Measurements from ENCODE around the gene CHST10. TPM values are rescaled to one million over a fixed set of nuclear protein-coding genes. Genes with fewer than 3 reads are reported as not detected.

Gene CHST10
- total and polyA plus RNA-seq, 2 donors (not counting 3 experiments of a cell fraction or from before 2014, with no cell fraction given) = 11.1 to 12.3 TPM

DNA sequence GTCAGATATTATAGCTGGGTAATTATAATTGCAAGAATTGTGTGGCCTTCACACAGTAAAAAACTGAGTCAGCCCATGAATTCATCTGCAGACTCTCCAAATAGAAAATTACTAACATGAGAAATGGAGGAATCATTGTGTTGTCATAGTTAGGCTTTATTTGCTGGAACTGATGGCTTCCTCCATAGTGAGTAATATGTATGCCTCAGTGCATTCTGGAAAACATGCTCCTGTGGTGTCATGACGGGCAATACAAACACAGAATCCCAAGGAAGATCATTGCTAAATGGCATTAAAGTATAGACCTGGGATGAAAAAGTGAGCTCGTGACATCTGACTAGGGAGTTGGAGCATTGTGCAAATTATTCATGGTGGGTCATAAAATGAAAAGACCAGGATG is 29.2 kb upstream of the CHST10 start:
- TF ChIP-seq POLR2A (IDR thresholded peaks at IDR 0.05; ENCODE audit: low read depth, low read length) (no peak), JUN (IDR thresholded peaks at IDR 0.05; ENCODE audit: borderline replicate concordance, insufficient read depth, insufficient read length, low read depth) (no peak), EZH2 (IDR thresholded peaks at IDR 0.05; ENCODE audit: borderline replicate concordance, low read depth, low read length, severe bottlenecking) (no peak), GATA2 (IDR thresholded peaks at IDR 0.05; ENCODE audit: insufficient read depth, insufficient read length, low read depth, low read length) (no peak), FOS (IDR thresholded peaks at IDR 0.05; ENCODE audit: borderline replicate concordance, insufficient read depth, low read length) (no peak)
- POLR2A ChIA-PET = no interaction called here
- H3K9ac ChIP-seq (replicated peaks; ENCODE audit: extremely low read depth, insufficient read depth, low read length) = no peak overlapping the region
- H2AFZ ChIP-seq (ENCODE audit: low read depth, low read length) = no peak overlapping the region
- H3K4me2 ChIP-seq (ENCODE audit: insufficient read depth, low read length) = no peak overlapping the region
- CTCF ChIA-PET = interaction anchor here (0.6 kb wide), 1 partner anchor 207 kb away, joined by 3 read pairs; no protein-coding TSS in a partner anchor
- no TSS peak for BruUV-seq (replicated peaks)
- no peak overlapping the region for H3K4me3 ChIP-seq (replicated peaks in 1 of 3; ENCODE audit: insufficient read depth in 1 of 3, low read depth in 1 of 3, low read length in 3 of 3)
- H4K20me1 ChIP-seq (replicated peaks; ENCODE audit: control insufficient read depth, extremely low read depth, insufficient read depth, low read length) = no peaks in the 10 kb centered on the region
- H3K9me3 ChIP-seq (replicated peaks; ENCODE audit: control insufficient read depth, insufficient read depth, low read length) = no peaks in the 10 kb centered on the region
- intact Hi-C loops (cut with micrococcal nuclease) (no loop called here), dilution Hi-C loops (cut with MboI; ENCODE audit: extremely low pct_ligation_motif_present, low sequenced_read_pairs) (no loop called here)
- H3K4me1 ChIP-seq (ENCODE audit: control insufficient read depth, extremely low read depth, insufficient read depth, low read length) = no peaks in the 10 kb centered on the region
- no peak for FAIRE-seq
- H3K27me3 ChIP-seq (ENCODE audit: control insufficient read depth in 2 of 2, insufficient read depth in 2 of 2, low read length in 2 of 2) = no peaks in the 10 kb centered on the region
- no peaks in the 10 kb centered on the region for H3K79me2 ChIP-seq (ENCODE audit: control insufficient read depth, insufficient read depth, low read length)
- no peaks in the 10 kb centered on the region for H3K9me1 ChIP-seq (replicated peaks; ENCODE audit: control insufficient read depth, extremely low read depth, insufficient read depth, low read length)
- DNase-seq (ENCODE audit: low read depth, low spot score) = no peak
- H3K36me3 ChIP-seq (ENCODE audit: control insufficient read depth in 2 of 2, extremely low read depth in 1 of 2, insufficient read depth in 2 of 2, low read length in 2 of 2) = no peaks in the 10 kb centered on the region
- no peak overlapping the region for H3K27ac ChIP-seq (ENCODE audit: insufficient read depth, low read depth, low read length)

GRCh38 chr2:100437751-100438150 is 20.3 kb upstream of the CHST10 start:
- no TSS peak for BruUV-seq (replicated peaks)
- no peaks in the 10 kb centered on the region for H3K36me3 ChIP-seq (ENCODE audit: control insufficient read depth in 2 of 2, extremely low read depth in 1 of 2, insufficient read depth in 2 of 2, low read length in 2 of 2)
- DNase-seq (ENCODE audit: low read depth, low spot score) = no peak
- H2AFZ ChIP-seq (ENCODE audit: low read depth, low read length) = no peak overlapping the region
- peak; percentile 12 for FAIRE-seq
- no peak overlapping the region for H3K4me3 ChIP-seq (replicated peaks in 1 of 3; ENCODE audit: insufficient read depth in 1 of 3, low read depth in 1 of 3, low read length in 3 of 3)
- H3K9me1 ChIP-seq (replicated peaks; ENCODE audit: control insufficient read depth, extremely low read depth, insufficient read depth, low read length) = no peaks in the 10 kb centered on the region
- H3K9me3 ChIP-seq (replicated peaks; ENCODE audit: control insufficient read depth, insufficient read depth, low read length) = no peaks in the 10 kb centered on the region
- intact Hi-C loops (cut with micrococcal nuclease) = no loop called here
- dilution Hi-C loops (cut with MboI; ENCODE audit: extremely low pct_ligation_motif_present, low sequenced_read_pairs) = no loop called here
- no peak overlapping the region for H3K27ac ChIP-seq (ENCODE audit: insufficient read depth, low read depth, low read length)
- peaks cover 0 to 2% of the 10 kb centered on the region in 2 experiments for H3K27me3 ChIP-seq (ENCODE audit: control insufficient read depth in 2 of 2, insufficient read depth in 2 of 2, low read length in 2 of 2)
- no peak overlapping the region for H3K9ac ChIP-seq (replicated peaks; ENCODE audit: extremely low read depth, insufficient read depth, low read length)
- H3K79me2 ChIP-seq (ENCODE audit: control insufficient read depth, insufficient read depth, low read length) = no peaks in the 10 kb centered on the region
- no peak overlapping the region for H3K4me2 ChIP-seq (ENCODE audit: insufficient read depth, low read length)
- ChIA-PET CTCF (no interaction called here), POLR2A (no interaction called here)
- no peaks in the 10 kb centered on the region for H3K4me1 ChIP-seq (ENCODE audit: control insufficient read depth, extremely low read depth, insufficient read depth, low read length)
- H4K20me1 ChIP-seq (replicated peaks; ENCODE audit: control insufficient read depth, extremely low read depth, insufficient read depth, low read length) = no peaks in the 10 kb centered on the region
- no peak for TF ChIP-seq EZH2 (IDR thresholded peaks at IDR 0.05; ENCODE audit: borderline replicate concordance, low read depth, low read length, severe bottlenecking)
- TF ChIP-seq MYC (IDR thresholded peaks at IDR 0.05; ENCODE audit: low read depth, low read length) = no peak
- TF ChIP-seq POLR2AphosphoS5 (IDR thresholded peaks at IDR 0.05; ENCODE audit: insufficient read depth, low read depth, low read length) = no peak
- TF ChIP-seq, protein P1, sequence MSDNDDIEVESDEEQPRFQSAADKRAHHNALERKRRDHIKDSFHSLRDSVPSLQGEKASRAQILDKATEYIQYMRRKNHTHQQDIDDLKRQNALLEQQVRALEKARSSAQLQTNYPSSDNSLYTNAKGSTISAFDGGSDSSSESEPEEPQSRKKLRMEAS (IDR thresholded peaks at IDR 0.05; ENCODE audit: insufficient read depth, insufficient read length) = no peak
- TF ChIP-seq JUN (IDR thresholded peaks at IDR 0.05; ENCODE audit: borderline replicate concordance, insufficient read depth, insufficient read length, low read depth) = no peak
- TF ChIP-seq POLR2A (IDR thresholded peaks at IDR 0.05; ENCODE audit: low read depth, low read length) = no peak
- TF ChIP-seq CTCF (IDR thresholded peaks at IDR 0.05; ENCODE audit: extremely low read depth in 1 of 2, insufficient read depth in 1 of 2, low read depth in 1 of 2, low read length in 2 of 2) = no peak
- no peak for TF ChIP-seq GATA2 (IDR thresholded peaks at IDR 0.05; ENCODE audit: insufficient read depth, insufficient read length, low read depth, low read length)
- TF ChIP-seq FOS (IDR thresholded peaks at IDR 0.05; ENCODE audit: borderline replicate concordance, insufficient read depth, low read length) = no peak

Data from endothelial cell of umbilical vein (primary cell).